HUES48 (cell line): ENCODE data around the gene ABHD2.
"Not testable (repeated sequence)": the region's sequence is repeated elsewhere in the genome, so short reads cannot be mapped to it uniquely, and the experiment has no call there.

Experiments
- H3K27ac ChIP-seq: one replicate; pipeline ENCODE4 v1.7.0; 2013; ENCODE audit warnings: low read depth, low read length, inconsistent platforms
- H3K27me3 ChIP-seq: 2 replicates; pipeline ENCODE4 v1.6.1; 2013; ENCODE audit warnings: mild to moderate bottlenecking, low read length; ENCODE audit not compliant: control insufficient read depth, insufficient read depth
- H3K36me3 ChIP-seq: 2 replicates; pipeline ENCODE4 v1.6.1; 2013; ENCODE audit warnings: low read length; ENCODE audit not compliant: control insufficient read depth, insufficient read depth
- H3K4me1 ChIP-seq: 2 replicates; pipeline ENCODE4 v1.6.1; 2013; ENCODE audit warnings: mild to moderate bottlenecking, low read length; ENCODE audit not compliant: control insufficient read depth, insufficient read depth
- H3K4me3 ChIP-seq: 2 replicates; pipeline ENCODE4 v1.5.1; 2013; ENCODE audit warnings: mild to moderate bottlenecking, low read depth, low read length
- H3K9ac ChIP-seq: 2 replicates; pipeline ENCODE4 v1.6.1; 2013; ENCODE audit warnings: mild to moderate bottlenecking, low read depth, low read length, moderate library complexity
- H3K9me3 ChIP-seq: 2 replicates; pipeline ENCODE4 v1.6.1; 2013; ENCODE audit warnings: low read length; ENCODE audit not compliant: control insufficient read depth, insufficient read depth

The ABHD2 gene, protein sequence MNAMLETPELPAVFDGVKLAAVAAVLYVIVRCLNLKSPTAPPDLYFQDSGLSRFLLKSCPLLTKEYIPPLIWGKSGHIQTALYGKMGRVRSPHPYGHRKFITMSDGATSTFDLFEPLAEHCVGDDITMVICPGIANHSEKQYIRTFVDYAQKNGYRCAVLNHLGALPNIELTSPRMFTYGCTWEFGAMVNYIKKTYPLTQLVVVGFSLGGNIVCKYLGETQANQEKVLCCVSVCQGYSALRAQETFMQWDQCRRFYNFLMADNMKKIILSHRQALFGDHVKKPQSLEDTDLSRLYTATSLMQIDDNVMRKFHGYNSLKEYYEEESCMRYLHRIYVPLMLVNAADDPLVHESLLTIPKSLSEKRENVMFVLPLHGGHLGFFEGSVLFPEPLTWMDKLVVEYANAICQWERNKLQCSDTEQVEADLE

DNA sequence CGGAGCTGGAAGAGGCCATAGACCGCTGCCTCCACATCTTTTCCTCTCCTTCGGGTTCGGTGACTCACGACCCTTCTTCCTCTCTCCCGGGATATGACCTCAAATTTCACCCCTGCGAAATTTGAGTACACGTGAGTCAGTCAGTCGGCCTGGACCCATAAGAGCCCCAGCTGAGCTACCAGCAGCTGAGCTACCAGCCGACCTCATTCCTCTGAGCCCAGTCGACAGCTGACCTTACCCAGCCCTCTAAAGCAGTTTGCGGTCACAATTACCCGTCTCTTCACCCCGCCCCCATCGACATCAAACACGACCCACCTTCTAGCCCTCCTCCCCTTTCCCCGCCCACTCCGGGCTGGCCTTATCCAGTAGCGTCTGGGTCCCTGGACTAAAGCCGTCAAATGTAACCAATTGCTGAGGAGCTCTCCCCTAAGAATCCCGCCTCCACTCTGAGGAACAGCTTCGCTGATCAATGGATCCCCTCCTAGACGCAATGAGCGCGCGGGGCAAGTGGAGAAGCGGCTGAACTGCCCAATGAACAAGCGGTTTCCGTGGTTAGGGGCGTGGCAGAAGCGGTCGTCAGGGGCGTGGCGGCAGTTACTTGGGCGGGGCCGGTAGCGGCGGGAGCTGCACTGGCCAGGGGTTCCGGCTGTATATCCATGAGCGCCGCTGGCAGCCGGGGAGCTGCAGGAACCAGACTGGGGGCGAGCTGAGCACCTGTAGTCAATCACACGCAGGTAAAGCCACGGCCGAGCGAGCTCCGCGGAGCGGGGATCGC lies at the start of gene ABHD2:
Gene ABHD2, plus strand, starts transcription at position 627 of the 775 bp plus-strand sequence. CDS start 27,872 bp downstream, outside the sequence.
- H3K27ac ChIP-seq: peak within 1 kb of the TSS; percentile 87
- H3K36me3 ChIP-seq: no peaks in the 10 kb centered on the region
- no peaks in the 10 kb centered on the region for H3K9me3 ChIP-seq
- peak within 1 kb of the TSS; percentile 84 for H3K4me3 ChIP-seq
- no peak within 1 kb of the TSS; the same call in 1 of the 2 replicates for H3K9ac ChIP-seq
- H3K4me1 ChIP-seq: peaks cover 31% of the 10 kb centered on the region
- H3K27me3 ChIP-seq: no peaks in the 10 kb centered on the region

GRCh38 chr15:89039142-89039541 lies 49.1 kb upstream of the ABHD2 start:
- no peaks in the 10 kb centered on the region for H3K4me1 ChIP-seq
- H3K36me3 ChIP-seq: no peaks in the 10 kb centered on the region
- no peaks in the 10 kb centered on the region for H3K9me3 ChIP-seq
- H3K27me3 ChIP-seq: no peaks in the 10 kb centered on the region
- no peak overlapping the region for H3K9ac ChIP-seq
- no peak overlapping the region for H3K4me3 ChIP-seq
- H3K27ac ChIP-seq: no peak overlapping the region

GRCh38 chr15:89041507-89041906 lies 46.7 kb upstream of the ABHD2 start:
- H3K4me3 ChIP-seq: no peak overlapping the region
- no peaks in the 10 kb centered on the region for H3K27me3 ChIP-seq
- H3K27ac ChIP-seq: no peak overlapping the region
- no peaks in the 10 kb centered on the region for H3K4me1 ChIP-seq
- no peak overlapping the region for H3K9ac ChIP-seq
- no peaks in the 10 kb centered on the region for H3K36me3 ChIP-seq
- H3K9me3 ChIP-seq: no peaks in the 10 kb centered on the region

- H3K4me3 ChIP-seq: no peak overlapping the region
- H3K9me3 ChIP-seq: no peaks in the 10 kb centered on the region
- H3K4me1 ChIP-seq: no peaks in the 10 kb centered on the region
- H3K9ac ChIP-seq: no peak overlapping the region
- H3K36me3 ChIP-seq: no peaks in the 10 kb centered on the region
- H3K27ac ChIP-seq: no peak overlapping the region
- no peaks in the 10 kb centered on the region for H3K27me3 ChIP-seq
Observed at GRCh38 chr15:89042387-89042786, 45.9 kb upstream of the ABHD2 start.

DNA sequence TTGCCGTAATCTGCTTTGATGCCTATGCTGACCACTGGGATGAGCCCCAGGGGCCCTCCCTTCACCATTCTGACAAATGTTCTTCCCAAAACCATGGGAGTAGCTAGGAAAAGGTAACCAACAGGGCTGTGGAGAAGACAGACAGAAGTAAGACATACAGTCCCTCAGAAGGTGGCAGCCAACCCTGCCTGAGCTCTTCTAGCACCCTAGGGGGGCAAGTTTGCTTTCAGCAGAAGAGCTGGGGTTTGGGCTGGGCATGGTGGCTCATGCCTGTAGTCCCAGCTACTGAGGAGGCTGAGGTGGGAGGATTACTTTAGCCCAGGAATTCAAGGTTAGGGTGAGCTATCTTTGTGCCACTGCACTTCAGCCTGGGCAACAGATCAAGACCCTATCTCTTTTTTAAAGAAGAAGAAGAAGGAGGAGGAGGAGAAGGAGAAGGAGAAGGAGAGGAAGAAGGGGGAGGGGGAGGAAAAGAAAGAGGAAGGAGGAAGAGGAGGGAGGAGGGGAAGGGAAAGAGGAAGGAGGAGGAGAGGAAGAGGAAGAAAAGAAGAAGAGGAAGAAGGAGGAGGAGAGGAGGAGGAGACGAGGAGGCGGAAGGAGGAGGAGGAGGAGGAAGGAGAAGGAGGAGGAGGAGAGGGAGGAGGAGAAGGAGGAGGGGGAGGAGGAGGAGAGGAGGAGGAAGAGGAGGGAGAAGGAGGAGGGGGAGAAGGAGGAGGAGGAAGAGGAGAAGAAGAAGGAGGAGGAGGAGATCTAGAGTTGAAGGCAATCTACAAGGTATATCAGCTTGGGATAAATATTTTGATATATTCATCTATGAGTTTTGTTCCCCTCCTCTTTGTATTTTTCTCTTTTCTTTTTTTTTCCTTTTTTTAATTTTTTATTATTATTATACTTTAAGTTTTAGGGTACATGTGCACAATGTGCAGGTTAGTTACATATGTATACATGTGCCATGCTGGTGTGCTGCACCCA lies 44.9 kb upstream of the ABHD2 start:
- Histone ChIP-seq H3K36me3 (no peaks in the 10 kb centered on the region), H3K9me3 (no peaks in the 10 kb centered on the region), H3K9ac (no peak overlapping the region), H3K27ac (no peak overlapping the region), H3K4me1 (no peaks in the 10 kb centered on the region), H3K27me3 (no peaks in the 10 kb centered on the region), H3K4me3 (no peak overlapping the region)

DNA sequence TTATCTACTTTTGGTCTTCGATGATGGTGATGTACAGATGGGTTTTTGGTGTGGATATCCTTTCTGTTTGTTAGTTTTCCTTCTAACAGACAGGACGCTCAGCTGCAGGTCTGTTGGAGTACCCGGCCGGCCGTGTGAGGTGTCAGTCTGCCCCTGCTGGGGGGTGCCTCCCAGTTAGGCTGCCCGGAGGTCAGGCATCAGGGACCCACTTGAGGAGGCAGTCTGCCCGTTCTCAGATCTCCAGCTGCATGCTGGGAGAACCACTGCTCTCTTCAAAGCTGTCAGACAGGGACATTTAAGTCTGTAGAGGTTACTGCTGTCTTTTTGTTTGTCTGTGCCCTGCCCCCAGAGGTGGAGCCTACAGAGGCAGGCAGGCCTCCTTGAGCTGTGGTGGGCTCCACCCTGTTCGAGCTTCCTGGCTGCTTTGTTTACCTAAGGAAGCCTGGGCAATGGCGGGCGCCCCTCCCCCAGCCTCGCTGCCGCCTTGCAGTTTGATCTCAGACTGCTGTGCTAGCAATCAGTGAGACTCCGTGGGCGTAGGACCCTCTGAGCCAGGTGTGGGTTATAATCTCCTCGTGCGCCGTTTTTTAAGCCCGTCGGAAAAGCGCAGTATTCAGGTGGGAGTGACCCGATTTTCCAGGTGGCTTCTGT lies 39.1 kb upstream of the ABHD2 start:
- not testable (repeated sequence) for H3K4me1 ChIP-seq, H3K27ac ChIP-seq, H3K9ac ChIP-seq, H3K9me3 ChIP-seq, H3K36me3 ChIP-seq, H3K4me3 ChIP-seq, H3K27me3 ChIP-seq

DNA sequence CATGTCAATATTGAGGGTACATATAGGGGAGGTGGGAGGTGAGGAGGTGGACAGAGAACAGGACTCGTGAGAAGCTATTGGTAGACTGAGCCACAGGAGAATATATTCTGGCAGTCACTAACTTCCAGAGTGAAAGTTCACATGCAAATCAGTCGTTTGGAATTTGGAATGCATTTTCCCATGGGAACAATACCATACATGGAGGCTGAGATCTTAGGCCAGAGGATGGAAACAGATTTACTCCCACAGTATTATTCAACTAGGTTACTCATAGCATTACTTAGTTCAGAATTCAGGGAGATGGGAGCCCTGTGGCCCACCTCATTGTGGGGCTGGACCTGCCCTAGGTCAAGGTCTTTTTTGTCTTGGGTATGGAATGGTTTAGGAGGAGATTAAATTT lies 36.4 kb upstream of the ABHD2 start:
- Histone ChIP-seq H3K36me3 (no peaks in the 10 kb centered on the region), H3K27ac (no peak overlapping the region)

DNA sequence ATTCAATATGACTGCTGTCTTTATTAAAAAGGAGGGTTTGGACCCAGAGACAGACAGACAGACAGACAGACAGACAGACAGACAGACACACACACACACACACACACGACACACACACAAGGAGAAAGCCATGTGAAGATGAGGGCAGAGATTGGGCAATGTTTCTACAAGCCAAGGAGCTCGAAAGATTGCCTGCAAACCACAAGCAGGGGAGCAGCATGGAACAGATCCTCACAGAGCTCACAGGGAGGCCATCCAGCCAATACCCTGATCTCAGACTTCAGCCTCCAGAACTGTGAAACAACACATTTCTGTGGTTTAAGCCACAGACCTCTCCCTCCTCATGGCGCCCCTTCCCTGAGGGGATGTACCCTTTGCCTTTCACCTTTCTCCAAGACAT lies 35.8 kb upstream of the ABHD2 start:
- no peaks in the 10 kb centered on the region for H3K9me3 ChIP-seq
- H3K9ac ChIP-seq: no peak overlapping the region
- H3K36me3 ChIP-seq: no peaks in the 10 kb centered on the region
- H3K27ac ChIP-seq: no peak overlapping the region
- no peaks in the 10 kb centered on the region for H3K27me3 ChIP-seq
- no peak overlapping the region for H3K4me3 ChIP-seq
- no peaks in the 10 kb centered on the region for H3K4me1 ChIP-seq

More for the DNA sequence above, 36.4 kb upstream of the ABHD2 start:
- Histone ChIP-seq H3K27me3 (no peaks in the 10 kb centered on the region), H3K4me3 (no peak overlapping the region), H3K9me3 (no peaks in the 10 kb centered on the region), H3K4me1 (no peaks in the 10 kb centered on the region), H3K9ac (no peak overlapping the region)

DNA sequence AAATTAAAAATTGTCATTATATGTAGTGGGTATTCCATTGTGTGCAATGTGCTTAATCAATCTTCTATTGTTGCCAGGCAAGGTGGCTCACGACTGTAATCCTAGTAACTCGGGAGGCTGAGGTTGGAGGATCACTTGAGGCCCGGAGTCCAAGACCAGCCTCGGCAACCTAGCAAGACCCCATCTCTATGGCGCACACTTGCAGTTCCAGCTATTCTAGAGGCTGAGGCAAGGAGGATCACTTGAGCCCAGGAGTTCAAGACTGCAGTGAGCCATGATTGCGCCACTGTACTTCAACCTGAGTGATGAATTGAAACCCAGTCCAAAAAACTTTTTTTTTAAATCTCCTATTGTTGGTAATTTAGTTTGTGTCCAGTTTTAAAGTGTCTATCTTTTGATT lies 33.4 kb upstream of the ABHD2 start:
- Histone ChIP-seq H3K27me3 (0 out of 2 replicates have a peak, but pooled peaks cover 2% of the 10 kb centered on the region), H3K36me3 (no peaks in the 10 kb centered on the region), H3K9ac (no peak overlapping the region), H3K4me3 (no peak overlapping the region), H3K27ac (no peak overlapping the region), H3K4me1 (no peaks in the 10 kb centered on the region), H3K9me3 (no peaks in the 10 kb centered on the region)

- Histone ChIP-seq H3K9ac (no peak overlapping the region), H3K4me3 (no peak overlapping the region), H3K27me3 (0 out of 2 replicates have a peak, but pooled peaks cover 2% of the 10 kb centered on the region), H3K27ac (no peak overlapping the region), H3K4me1 (no peaks in the 10 kb centered on the region), H3K9me3 (no peaks in the 10 kb centered on the region), H3K36me3 (no peaks in the 10 kb centered on the region)
Observed at GRCh38 chr15:89057506-89058133, 30.6 kb upstream of the ABHD2 start.
